GM12801 (cell line): ENCODE measurements around the gene NAB2.

Experiments used
- CTCF ChIP-seq: IDR thresholded peaks from one replicate; pipeline ENCODE4 v1.5.1; 2011; ENCODE audit warnings: control low read depth; ENCODE audit not compliant: insufficient read length; ENCODE audit errors: extremely low read depth

The NAB2 gene

GRCh38 chr12:57046947-57047890 is 41.7 kb upstream of the NAB2 start:
- TF ChIP-seq CTCF = no peak

- TF ChIP-seq CTCF = no peak
Measured at GRCh38 chr12:57047981-57048380, 40.9 kb upstream of the NAB2 start.

- no peak for TF ChIP-seq CTCF
Measured at GRCh38 chr12:57048423-57049118, 40.3 kb upstream of the NAB2 start.

- no peak for TF ChIP-seq CTCF
Measured at GRCh38 chr12:57049119-57049446, 39.8 kb upstream of the NAB2 start.

GRCh38 chr12:57049890-57050289 is 39.0 kb upstream of the NAB2 start, which contains the start of gene MYO1A:
Gene MYO1A (minus strand): TSS chr12:57050129. CDS start chr12:57048323, 1,806 bp downstream.
- TF ChIP-seq CTCF = no peak

GRCh38 chr12:57051011-57051410 is 37.9 kb upstream of the NAB2 start:
- no peak for TF ChIP-seq CTCF

GRCh38 chr12:57055824-57056223 is 33.1 kb upstream of the NAB2 start:
- TF ChIP-seq CTCF = no peak
